Panc1 (cell line): Measurements from ENCODE around the gene CNIH1. TPM values are rescaled to one million over a fixed set of nuclear protein-coding genes. Genes with fewer than 3 reads are reported as not detected.

ENCODE experiments used
- ATAC-seq: fragments of 200-7000 bp; cut with Tn5 transposase; 2 replicates; pipeline ENCODE4 v1.9.1; 2020; ENCODE audit warnings: mild to moderate bottlenecking, moderate library complexity
- BruUV-seq: library from RNA; stranded (reverse); fragments of 400-500 nt; replicated peaks from 2 replicates; lab custom pipeline; 2021; lab: Mats Ljungman, UMichigan
- CTCF ChIA-PET: fragments of 300-600 bp; sonication (Branson Sonifier 250); formaldehyde crosslinking; loops from one replicate; lab custom pipeline; 2022; ENCODE audit warnings: antibody characterized with exemption; lab: Charles Lee
- POLR2A ChIA-PET: fragments of 300-600 bp; sonication (Branson Sonifier 250); formaldehyde crosslinking; loops from one replicate; lab custom pipeline; 2022; ENCODE audit warnings: antibody characterized with exemption; lab: Charles Lee
- DNase-seq: peaks from one replicate; pipeline ENCODE4 v3.0.0-alpha.2; 2010; ENCODE audit warnings: low read depth, low spot score
- H3K27ac ChIP-seq: 2 replicates; pipeline ENCODE4 v1.5.1; 2011; ENCODE audit warnings: mild to moderate bottlenecking, low read length, inconsistent platforms
- H3K27me3 ChIP-seq: fragments of 200-500 bp; sonication (Bioruptor generic); 2 replicates; pipeline ENCODE4 v1.6.0; 2014; ENCODE audit warnings: low read length, inconsistent platforms; ENCODE audit not compliant: control insufficient read depth, insufficient read depth
- H3K36me3 ChIP-seq: fragments of 200-500 bp; sonication (Bioruptor generic); 2 replicates; pipeline ENCODE4 v1.5.1; 2014; ENCODE audit warnings: inconsistent platforms, mild to moderate bottlenecking, low read length, moderate library complexity; ENCODE audit not compliant: control insufficient read depth, insufficient read depth
- H3K4me1 ChIP-seq: 2 replicates; pipeline ENCODE4 v1.5.1; 2011; ENCODE audit warnings: inconsistent platforms, mild to moderate bottlenecking, low read length, moderate library complexity; ENCODE audit not compliant: control insufficient read depth, insufficient read depth
- H3K4me3 ChIP-seq, 2 experiments: 2 replicates each; pipeline ENCODE4 v1.5.1; 2011 to 2012; ENCODE audit warnings: low read depth in 2 of 2, low read length in 2 of 2, mild to moderate bottlenecking in 2 of 2, inconsistent platforms in 1 of 2, moderate library complexity in 1 of 2
- H3K9me3 ChIP-seq: fragments of 200-500 bp; sonication (Bioruptor generic); 2 replicates; pipeline ENCODE4 v1.5.1; 2014; ENCODE audit warnings: low read depth, mild to moderate bottlenecking, inconsistent platforms, low read length, moderate library complexity; ENCODE audit not compliant: control insufficient read depth, insufficient read depth
- POLR2AphosphoS5 ChIP-seq: IDR thresholded peaks from 2 replicates; pipeline ENCODE4 v1.6.1; 2012; ENCODE audit warnings: mild to moderate bottlenecking, low read depth, low read length, moderate library complexity
- SIN3A ChIP-seq: IDR thresholded peaks from 2 replicates; pipeline ENCODE4 v1.6.1; 2012; ENCODE audit warnings: low read depth, mild to moderate bottlenecking, low read length, moderate library complexity, borderline replicate concordance; ENCODE audit not compliant: insufficient read depth
- TCF7L2 ChIP-seq: IDR thresholded peaks from 2 replicates; pipeline ENCODE4 v1.6.1; 2011; ENCODE audit warnings: mild to moderate bottlenecking, low read depth, low read length, inconsistent platforms
- in situ Hi-C: cut with HindIII; loops from 2 replicates; pipeline ENCODE4 v1.10.0; 2016; ENCODE audit warnings: low sequenced_read_pairs, low pct_unique_long_range_greater_than_20kb
- intact Hi-C: fragments of 100-400 bp; cut with micrococcal nuclease; formaldehyde crosslinking; loops from one replicate; pipeline ENCODE4 v1.10.0; 2022; ENCODE audit not compliant: unreplicated experiment
- total RNA-seq: library from RNA; stranded (reverse); gene quantifications from one replicate; pipeline ENCODE4 v1.2.1, GENCODE V29; 2021; ENCODE audit not compliant: unreplicated experiment
- TF ChIP-seq, protein P1 (sequence below): fragments of 450-650 bp; IDR thresholded peaks from 2 replicates; pipeline ENCODE4 v1.5.1; 2017; ENCODE audit warnings: mild to moderate bottlenecking
- TF ChIP-seq, protein P2 (sequence below), 2 experiments: IDR thresholded peaks; 2 replicates each; pipeline ENCODE4 v1.6.1; 2011 to 2012; ENCODE audit warnings: low read depth in 2 of 2, control low read depth in 1 of 2, low read length in 1 of 2, mild to moderate bottlenecking in 1 of 2, moderate library complexity in 1 of 2; ENCODE audit not compliant: insufficient read depth in 1 of 2

The CNIH1 gene
- total RNA-seq, 1 experiment from 2014 or later = 83.7 TPM

DNA sequence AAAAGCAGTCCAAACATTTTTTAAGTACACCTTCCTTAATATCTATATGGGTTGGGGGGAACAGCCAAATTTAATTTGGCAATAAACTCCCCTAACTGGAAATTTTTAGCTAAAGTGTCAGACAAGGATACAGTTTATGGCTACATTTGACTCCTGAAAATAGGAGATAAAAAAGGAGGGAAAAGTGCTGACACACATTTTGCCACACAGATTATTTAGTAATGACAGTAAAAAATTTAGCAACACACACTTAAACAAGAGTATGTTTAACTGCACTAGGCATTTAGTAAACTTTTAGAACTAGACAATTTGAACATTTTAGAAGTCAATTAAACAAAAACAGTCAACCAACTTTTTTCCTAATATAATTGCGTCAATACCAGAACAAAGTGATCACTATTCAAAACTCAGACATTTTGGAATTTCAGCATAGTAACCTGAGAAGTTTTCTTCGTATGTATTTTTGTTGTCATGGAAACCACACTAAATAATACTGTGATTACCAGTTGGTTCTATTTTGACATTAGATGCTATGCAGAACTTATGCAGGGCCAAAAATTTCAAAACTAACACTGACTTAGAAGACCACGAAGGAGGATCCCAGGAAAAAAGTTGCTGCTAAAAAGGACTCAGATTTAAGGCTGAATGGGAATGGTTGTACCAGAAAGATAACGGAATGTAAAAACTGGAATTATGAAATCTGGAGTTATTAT, 34.2 kb upstream of the CNIH1 start:
- Histone ChIP-seq H3K36me3 (peaks cover 6% of the 10 kb centered on the region), H3K4me1 (no peaks in the 10 kb centered on the region), H3K4me3 (no peak overlapping the region), H3K27me3 (no peaks in the 10 kb centered on the region), H3K9me3 (no peaks in the 10 kb centered on the region), H3K27ac (no peak overlapping the region)
- DNase-seq (no peak), ATAC-seq (no peak)
- intact Hi-C loops = no loop called here
- CTCF ChIA-PET = no interaction called here
- in situ Hi-C loops = no loop called here
- no TSS peak for BruUV-seq
- POLR2A ChIA-PET = no interaction called here
- no peak for TF ChIP-seq TCF7L2
- TF ChIP-seq, protein P1, sequence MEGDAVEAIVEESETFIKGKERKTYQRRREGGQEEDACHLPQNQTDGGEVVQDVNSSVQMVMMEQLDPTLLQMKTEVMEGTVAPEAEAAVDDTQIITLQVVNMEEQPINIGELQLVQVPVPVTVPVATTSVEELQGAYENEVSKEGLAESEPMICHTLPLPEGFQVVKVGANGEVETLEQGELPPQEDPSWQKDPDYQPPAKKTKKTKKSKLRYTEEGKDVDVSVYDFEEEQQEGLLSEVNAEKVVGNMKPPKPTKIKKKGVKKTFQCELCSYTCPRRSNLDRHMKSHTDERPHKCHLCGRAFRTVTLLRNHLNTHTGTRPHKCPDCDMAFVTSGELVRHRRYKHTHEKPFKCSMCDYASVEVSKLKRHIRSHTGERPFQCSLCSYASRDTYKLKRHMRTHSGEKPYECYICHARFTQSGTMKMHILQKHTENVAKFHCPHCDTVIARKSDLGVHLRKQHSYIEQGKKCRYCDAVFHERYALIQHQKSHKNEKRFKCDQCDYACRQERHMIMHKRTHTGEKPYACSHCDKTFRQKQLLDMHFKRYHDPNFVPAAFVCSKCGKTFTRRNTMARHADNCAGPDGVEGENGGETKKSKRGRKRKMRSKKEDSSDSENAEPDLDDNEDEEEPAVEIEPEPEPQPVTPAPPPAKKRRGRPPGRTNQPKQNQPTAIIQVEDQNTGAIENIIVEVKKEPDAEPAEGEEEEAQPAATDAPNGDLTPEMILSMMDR = no peak
- no peak for TF ChIP-seq POLR2AphosphoS5
- TF ChIP-seq, protein P2, sequence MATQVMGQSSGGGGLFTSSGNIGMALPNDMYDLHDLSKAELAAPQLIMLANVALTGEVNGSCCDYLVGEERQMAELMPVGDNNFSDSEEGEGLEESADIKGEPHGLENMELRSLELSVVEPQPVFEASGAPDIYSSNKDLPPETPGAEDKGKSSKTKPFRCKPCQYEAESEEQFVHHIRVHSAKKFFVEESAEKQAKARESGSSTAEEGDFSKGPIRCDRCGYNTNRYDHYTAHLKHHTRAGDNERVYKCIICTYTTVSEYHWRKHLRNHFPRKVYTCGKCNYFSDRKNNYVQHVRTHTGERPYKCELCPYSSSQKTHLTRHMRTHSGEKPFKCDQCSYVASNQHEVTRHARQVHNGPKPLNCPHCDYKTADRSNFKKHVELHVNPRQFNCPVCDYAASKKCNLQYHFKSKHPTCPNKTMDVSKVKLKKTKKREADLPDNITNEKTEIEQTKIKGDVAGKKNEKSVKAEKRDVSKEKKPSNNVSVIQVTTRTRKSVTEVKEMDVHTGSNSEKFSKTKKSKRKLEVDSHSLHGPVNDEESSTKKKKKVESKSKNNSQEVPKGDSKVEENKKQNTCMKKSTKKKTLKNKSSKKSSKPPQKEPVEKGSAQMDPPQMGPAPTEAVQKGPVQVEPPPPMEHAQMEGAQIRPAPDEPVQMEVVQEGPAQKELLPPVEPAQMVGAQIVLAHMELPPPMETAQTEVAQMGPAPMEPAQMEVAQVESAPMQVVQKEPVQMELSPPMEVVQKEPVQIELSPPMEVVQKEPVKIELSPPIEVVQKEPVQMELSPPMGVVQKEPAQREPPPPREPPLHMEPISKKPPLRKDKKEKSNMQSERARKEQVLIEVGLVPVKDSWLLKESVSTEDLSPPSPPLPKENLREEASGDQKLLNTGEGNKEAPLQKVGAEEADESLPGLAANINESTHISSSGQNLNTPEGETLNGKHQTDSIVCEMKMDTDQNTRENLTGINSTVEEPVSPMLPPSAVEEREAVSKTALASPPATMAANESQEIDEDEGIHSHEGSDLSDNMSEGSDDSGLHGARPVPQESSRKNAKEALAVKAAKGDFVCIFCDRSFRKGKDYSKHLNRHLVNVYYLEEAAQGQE (IDR thresholded peaks at IDR 0.05; ENCODE audit: insufficient read depth in 1 of 2, low read depth in 2 of 2, low read length in 1 of 2) = no peak
- no peak for TF ChIP-seq SIN3A

DNA sequence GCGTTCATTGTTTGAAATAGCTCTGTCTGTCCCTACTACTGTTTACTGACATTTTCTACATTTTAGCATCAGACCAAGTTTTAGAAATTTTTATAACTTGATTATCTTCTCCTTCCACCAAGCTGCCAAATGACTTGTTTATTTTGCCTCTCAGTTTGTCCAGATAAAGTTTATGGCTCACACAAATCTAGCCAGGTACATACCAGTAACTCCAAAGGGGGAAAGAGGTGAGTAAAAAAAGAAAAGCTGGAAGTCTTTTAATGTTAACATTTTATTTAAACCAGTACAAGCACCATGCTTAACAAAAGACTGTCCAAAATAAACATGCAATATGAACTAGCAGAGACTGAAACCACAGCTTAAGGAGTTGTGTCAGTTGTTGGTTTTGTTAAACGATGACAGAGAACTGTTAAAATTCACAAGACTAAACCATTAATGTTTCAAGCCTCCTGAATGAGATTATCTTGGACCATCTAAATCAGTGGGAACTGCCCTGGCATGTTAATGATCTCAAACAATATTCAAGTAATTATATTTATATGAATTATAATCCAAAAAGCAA, 33.1 kb upstream of the CNIH1 start:
- in situ Hi-C loops = no loop called here
- CTCF ChIA-PET = no interaction called here
- no peak overlapping the region for H3K4me3 ChIP-seq
- no peak for DNase-seq
- H3K27me3 ChIP-seq = no peaks in the 10 kb centered on the region
- no peak overlapping the region for H3K27ac ChIP-seq
- TF ChIP-seq, protein P2 (IDR thresholded peaks at IDR 0.05; ENCODE audit: insufficient read depth in 1 of 2, low read depth in 2 of 2, low read length in 1 of 2) = no peak
- TF ChIP-seq TCF7L2 (no peak), SIN3A (no peak), POLR2AphosphoS5 (no peak)
- TF ChIP-seq, protein P1 = no peak
- BruUV-seq = no TSS peak
- POLR2A ChIA-PET = no interaction called here
- no peak for ATAC-seq
- peaks cover 4% of the 10 kb centered on the region for H3K36me3 ChIP-seq
- no peaks in the 10 kb centered on the region for H3K4me1 ChIP-seq
- intact Hi-C loops = no loop called here
- H3K9me3 ChIP-seq = no peaks in the 10 kb centered on the region
